Keratinocyte (primary cell): Measurements from ENCODE around the gene GPHB5. TPM values are rescaled to one million over a fixed set of nuclear protein-coding genes. Genes with fewer than 3 reads are reported as not detected.

Experiments used
- DNase-seq: peaks from one replicate; pipeline ENCODE4 v3.0.0-alpha.2; 2011; ENCODE audit warnings: low read depth, missing footprints, low spot score
- FAIRE-seq: peaks from 2 replicates; lab custom pipeline; 2011; peaks lifted over from hg19 to GRCh38; lab: Jason Lieb, UNC
- H2AFZ ChIP-seq: 2 replicates; pipeline ENCODE4 v1.6.0; 2012; ENCODE audit warnings: low read length, control low read depth, inconsistent platforms; ENCODE audit not compliant: control insufficient read depth
- H3K27ac ChIP-seq: 2 replicates; pipeline ENCODE4 v1.5.1; 2011; ENCODE audit warnings: low read length; ENCODE audit not compliant: control insufficient read depth, insufficient read depth
- H3K27me3 ChIP-seq: 3 replicates; pipeline ENCODE4 v1.6.0; 2011; ENCODE audit warnings: low read length; ENCODE audit not compliant: control insufficient read depth, insufficient read depth; ENCODE audit errors: extremely low read depth
- H3K36me3 ChIP-seq, 2 experiments: 2 replicates in 1 of 2; 3 replicates in 1 of 2; pipeline ENCODE4 v1.5.1; 2011; ENCODE audit warnings: low read length in 2 of 2, mild to moderate bottlenecking in 1 of 2; ENCODE audit not compliant: control insufficient read depth in 2 of 2, insufficient read depth in 2 of 2; ENCODE audit errors: extremely low read depth in 1 of 2
- H3K4me1 ChIP-seq: 3 replicates; pipeline ENCODE4 v1.5.1; 2011; ENCODE audit warnings: low read length; ENCODE audit not compliant: control insufficient read depth, insufficient read depth; ENCODE audit errors: extremely low read depth
- H3K4me2 ChIP-seq: 3 replicates; pipeline ENCODE4 v1.6.0; 2011; ENCODE audit warnings: low read depth, low read length; ENCODE audit not compliant: control insufficient read depth, insufficient read depth; ENCODE audit errors: extremely low read depth
- H3K4me3 ChIP-seq, 3 experiments: fragments of 200-600 bp in 1 of 3; sonication (generic) in 1 of 3; 2 replicates in 2 of 3; 3 replicates in 1 of 3; pipeline ENCODE4 v1.5.1; 2011 to 2016; ENCODE audit warnings: low read length in 3 of 3, mild to moderate bottlenecking in 3 of 3, control low read depth in 2 of 3, inconsistent platforms in 1 of 3, low read depth in 1 of 3, mixed read lengths in 1 of 3, mixed run types in 1 of 3, moderate library complexity in 1 of 3; ENCODE audit not compliant: control insufficient read depth in 2 of 3, insufficient read depth in 2 of 3; ENCODE audit errors: extremely low read depth in 1 of 3
- H3K79me2 ChIP-seq: 2 replicates; pipeline ENCODE4 v1.6.0; 2012; ENCODE audit warnings: low read length; ENCODE audit not compliant: control insufficient read depth, insufficient read depth
- H3K9ac ChIP-seq: 3 replicates; pipeline ENCODE4 v1.6.0; 2011; ENCODE audit warnings: low read length; ENCODE audit not compliant: control insufficient read depth, insufficient read depth; ENCODE audit errors: extremely low read depth
- H3K9me1 ChIP-seq: 3 replicates; pipeline ENCODE4 v1.6.0; 2011; ENCODE audit warnings: low read length; ENCODE audit not compliant: control insufficient read depth, insufficient read depth; ENCODE audit errors: extremely low read depth
- H3K9me3 ChIP-seq: 2 replicates; pipeline ENCODE4 v1.5.1; 2012; ENCODE audit warnings: low read depth, low read length; ENCODE audit not compliant: control insufficient read depth
- H4K20me1 ChIP-seq: 3 replicates; pipeline ENCODE4 v1.6.0; 2011; ENCODE audit warnings: low read length; ENCODE audit not compliant: control insufficient read depth, insufficient read depth; ENCODE audit errors: extremely low read depth
- CTCF ChIP-seq, 3 experiments: IDR thresholded peaks in 1 of 3; conservative IDR thresholded peaks in 1 of 3; optimal IDR thresholded peaks in 1 of 3; 2 replicates in 2 of 3; 3 replicates in 1 of 3; pipeline versions ENCODE3 to v1.5.1; 2011; ENCODE audit warnings: low read length in 3 of 3, mild to moderate bottlenecking in 3 of 3, moderate library complexity in 2 of 3, control low read depth in 1 of 3, inconsistent platforms in 1 of 3; ENCODE audit not compliant: insufficient read depth in 2 of 3; ENCODE audit errors: extremely low read depth in 1 of 3
- EZH2 ChIP-seq: IDR thresholded peaks from one replicate; pipeline ENCODE4 v1.6.1; 2012; ENCODE audit warnings: inconsistent platforms, mild to moderate bottlenecking, low read length, moderate library complexity
- dilution Hi-C: fragments of 300-500 bp; cut with MboI; formaldehyde crosslinking; loops from one replicate; pipeline ENCODE4 v1.7.0; 2020; ENCODE audit warnings: low sequenced_read_pairs; ENCODE audit not compliant: extremely low pct_ligation_motif_present
- polyA plus RNA-seq, 5 experiments: library from polyadenylated mRNA; depleted of rRNA in 3 of 5; stranded (reverse) in 3 of 5; stranded (forward) in 1 of 5; unstranded in 1 of 5; fragments of >200 nt; gene quantifications; 1 replicate in 1 of 5; 2 replicates in 3 of 5; 3 replicates in 1 of 5; pipeline versions ENCODE4 v1.2.1 to v1.2.3, GENCODE V29; 2011 to 2012; ENCODE audit warnings: missing spikeins in 2 of 5, low read depth in 1 of 5, low replicate concordance in 1 of 5

Gene GPHB5
- polyA plus RNA-seq, 1 donor (not counting 4 experiments of a cell fraction or from before 2014, with no cell fraction given): not detected

- H3K9me1 ChIP-seq: no peaks in the 10 kb centered on the region
- H3K36me3 ChIP-seq: no peaks in the 10 kb centered on the region
- no peak overlapping the region for H3K9ac ChIP-seq
- no peaks in the 10 kb centered on the region for H4K20me1 ChIP-seq
- H3K27me3 ChIP-seq: peaks cover 4% of the 10 kb centered on the region
- dilution Hi-C loops: no loop called here
- no peak overlapping the region for H3K4me3 ChIP-seq
- no peak overlapping the region for H3K4me2 ChIP-seq
- no peak for FAIRE-seq
- no peak overlapping the region for H2AFZ ChIP-seq
- no peaks in the 10 kb centered on the region for H3K9me3 ChIP-seq
- no peaks in the 10 kb centered on the region for H3K79me2 ChIP-seq
- DNase-seq: no peak
- no peak overlapping the region for H3K27ac ChIP-seq
- H3K4me1 ChIP-seq: no peaks in the 10 kb centered on the region
- TF ChIP-seq EZH2 (no peak), CTCF (optimal IDR thresholded peaks at IDR 0.05 in 1 of 3, IDR thresholded peaks at IDR 0.05 in 1 of 3, conservative IDR thresholded peaks at IDR 0.05 in 1 of 3; ENCODE audit: extremely low read depth in 1 of 3, insufficient read depth in 2 of 3, low read length in 3 of 3) (no peak)
These were observed 39.1 kb upstream of the GPHB5 start for GRCh38 chr14:63357841-63358240.

GRCh38 chr14:63345826-63346225 is 27.1 kb upstream of the GPHB5 start:
- Histone ChIP-seq H3K4me3 (no peak overlapping the region), H3K79me2 (no peaks in the 10 kb centered on the region), H3K4me1 (no peaks in the 10 kb centered on the region), H4K20me1 (no peaks in the 10 kb centered on the region), H2AFZ (no peak overlapping the region), H3K9me1 (no peaks in the 10 kb centered on the region), H3K36me3 (no peaks in the 10 kb centered on the region), H3K27me3 (peaks cover 5% of the 10 kb centered on the region), H3K4me2 (no peak overlapping the region), H3K9me3 (no peaks in the 10 kb centered on the region), H3K27ac (no peak overlapping the region), H3K9ac (no peak overlapping the region)
- FAIRE-seq: no peak
- dilution Hi-C loops: no loop called here
- no peak for DNase-seq
- TF ChIP-seq CTCF (optimal IDR thresholded peaks at IDR 0.05 in 1 of 3, IDR thresholded peaks at IDR 0.05 in 1 of 3, conservative IDR thresholded peaks at IDR 0.05 in 1 of 3; ENCODE audit: extremely low read depth in 1 of 3, insufficient read depth in 2 of 3, low read length in 3 of 3) (no peak), EZH2 (no peak)
